Amniotic epithelial cell (primary cell): Measurements from ENCODE around the gene PACSIN1.
"Not testable (repeated sequence)": the region's sequence is repeated elsewhere in the genome, so short reads cannot be mapped to it uniquely, and the experiment has no call there.

Source experiments
- DNase-seq: peaks from one replicate; pipeline ENCODE4 v3.0.0-alpha.2; 2010; ENCODE audit warnings: low read depth

PACSIN1 gene

GRCh38 chr6:34459899-34460593, 5.8 kb upstream of the PACSIN1 start:
- peak; percentile 53 for DNase-seq

- no peak for DNase-seq
Observed at GRCh38 chr6:34460796-34461507, 4.9 kb upstream of the PACSIN1 start.

- no peak for DNase-seq
Observed at GRCh38 chr6:34462010-34462409, 3.9 kb upstream of the PACSIN1 start.

- DNase-seq, result no peak
Observed at GRCh38 chr6:34462551-34462971, 3.3 kb upstream of the PACSIN1 start.

GRCh38 chr6:34463299-34463698, 2.6 kb upstream of the PACSIN1 start:
- DNase-seq, result no peak

GRCh38 chr6:34463849-34464248, 2.0 kb upstream of the PACSIN1 start:
- no peak for DNase-seq

GRCh38 chr6:34466242-34467185, 638 bp downstream of the PACSIN1 start:
- DNase-seq, result no peak

- no peak for DNase-seq
Observed at GRCh38 chr6:34468378-34468892, 2.6 kb downstream of the PACSIN1 start.

GRCh38 chr6:34469499-34469898, 3.6 kb downstream of the PACSIN1 start:
- no peak for DNase-seq

- DNase-seq, result no peak
Observed at GRCh38 chr6:34472425-34472824, 6.5 kb downstream of the PACSIN1 start.

GRCh38 chr6:34473967-34474366, 8.1 kb downstream of the PACSIN1 start:
- DNase-seq, result no peak

- DNase-seq, result no peak
Observed at GRCh38 chr6:34474754-34475153, 8.9 kb downstream of the PACSIN1 start.

- peak; percentile 72 for DNase-seq
Observed at GRCh38 chr6:34475238-34475682, 9.4 kb downstream of the PACSIN1 start.

- DNase-seq, result no peak
Observed at GRCh38 chr6:34475767-34476328, 10.0 kb downstream of the PACSIN1 start.

GRCh38 chr6:34476447-34476846, 10.6 kb downstream of the PACSIN1 start:
- DNase-seq, result no peak

- DNase-seq, result no peak
Observed at GRCh38 chr6:34476921-34477320, 11.0 kb downstream of the PACSIN1 start.

- DNase-seq, result no peak
Observed at GRCh38 chr6:34478796-34479195, 12.9 kb downstream of the PACSIN1 start.

GRCh38 chr6:34483781-34484180, 17.9 kb downstream of the PACSIN1 start:
- DNase-seq, result not testable (repeated sequence)

GRCh38 chr6:34484391-34484790, 18.5 kb downstream of the PACSIN1 start:
- DNase-seq, result no peak

GRCh38 chr6:34484899-34485298, 19.0 kb downstream of the PACSIN1 start:
- no peak for DNase-seq

GRCh38 chr6:34485321-34486060, 19.6 kb downstream of the PACSIN1 start:
- DNase-seq, result no peak
